HG03280 (cell line): ENCODE data around the gene MAGI2.
"Not testable (repeated sequence)": the region's sequence is repeated elsewhere in the genome, so short reads cannot be mapped to it uniquely, and the experiment has no call there.

Experiments
- ATAC-seq: cut with Tn5 transposase; IDR thresholded peaks from one replicate; pipeline ENCODE4 v1.9.1; 2021; ENCODE audit warnings: mild to moderate bottlenecking, moderate library complexity; ENCODE audit not compliant: unreplicated experiment

The MAGI2 gene

DNA sequence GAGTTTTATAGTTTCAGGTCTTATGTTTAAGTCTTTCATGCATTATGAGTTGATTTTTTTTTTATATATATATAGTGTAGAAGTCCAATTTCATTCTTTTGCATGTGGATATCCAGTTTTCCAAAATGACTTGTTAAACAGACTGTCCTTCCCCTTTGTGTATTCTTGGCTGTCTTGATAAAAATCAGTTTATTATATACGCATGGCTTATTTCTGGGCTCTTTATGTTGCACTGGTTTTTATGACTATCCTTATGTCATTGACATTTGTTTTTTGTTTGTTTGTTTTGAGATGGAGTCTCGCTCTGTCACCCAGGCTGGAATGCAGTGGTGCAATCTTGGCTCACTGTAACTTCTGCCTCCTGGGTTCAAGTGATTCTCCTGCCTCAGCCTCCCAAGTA, 485.9 kb downstream of the MAGI2 start:
- ATAC-seq = not testable (repeated sequence)

DNA sequence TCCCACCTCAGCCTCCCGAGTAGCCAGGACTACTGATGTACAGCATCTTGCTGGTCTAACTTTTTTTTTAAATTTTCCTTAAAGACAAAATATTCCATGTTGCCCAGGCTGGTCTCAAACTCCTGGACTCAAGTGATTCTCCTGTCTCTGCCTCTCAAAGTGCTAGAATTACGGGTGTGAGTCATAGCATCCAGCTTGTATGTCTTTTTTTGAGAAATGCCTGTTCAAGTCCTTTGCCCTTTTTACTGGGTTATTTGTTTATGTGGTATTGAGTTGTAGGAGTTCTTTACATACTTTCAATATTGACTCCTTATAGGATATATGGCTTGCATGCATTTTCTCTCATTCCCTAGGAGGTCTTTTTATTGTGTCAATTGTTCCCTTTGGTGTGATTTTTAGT, 486.4 kb downstream of the MAGI2 start:
- no peak for ATAC-seq

- ATAC-seq = no peak
Observed at GRCh38 chr7:78959477-78959876, 494.0 kb downstream of the MAGI2 start.

GRCh38 chr7:78955329-78955728, 498.1 kb downstream of the MAGI2 start:
- no peak for ATAC-seq

- no peak for ATAC-seq
Observed at GRCh38 chr7:78953726-78954363, 499.6 kb downstream of the MAGI2 start.

GRCh38 chr7:78953090-78953489, 500.4 kb downstream of the MAGI2 start:
- no peak for ATAC-seq

GRCh38 chr7:78939669-78940068, 513.8 kb downstream of the MAGI2 start:
- ATAC-seq = no peak

DNA sequence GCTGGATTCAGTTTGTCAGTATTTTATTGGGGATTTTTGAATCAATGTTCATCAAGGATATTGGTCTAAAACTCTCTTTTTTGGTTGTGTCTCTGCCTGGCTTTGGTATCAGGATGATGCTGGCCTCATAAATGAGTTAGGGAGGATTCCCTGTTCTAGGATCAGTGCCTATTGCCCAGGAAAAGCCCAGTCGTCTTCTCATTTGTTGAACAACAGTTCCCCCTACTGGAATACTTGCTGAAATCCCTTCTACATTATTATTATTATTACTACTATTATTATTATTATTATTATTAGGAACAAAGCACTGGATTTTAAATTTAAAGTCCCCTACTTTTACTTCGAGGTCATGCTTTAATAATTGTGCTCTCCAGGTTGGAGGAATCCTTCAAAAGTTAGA, 528.9 kb downstream of the MAGI2 start:
- ATAC-seq = no peak

DNA sequence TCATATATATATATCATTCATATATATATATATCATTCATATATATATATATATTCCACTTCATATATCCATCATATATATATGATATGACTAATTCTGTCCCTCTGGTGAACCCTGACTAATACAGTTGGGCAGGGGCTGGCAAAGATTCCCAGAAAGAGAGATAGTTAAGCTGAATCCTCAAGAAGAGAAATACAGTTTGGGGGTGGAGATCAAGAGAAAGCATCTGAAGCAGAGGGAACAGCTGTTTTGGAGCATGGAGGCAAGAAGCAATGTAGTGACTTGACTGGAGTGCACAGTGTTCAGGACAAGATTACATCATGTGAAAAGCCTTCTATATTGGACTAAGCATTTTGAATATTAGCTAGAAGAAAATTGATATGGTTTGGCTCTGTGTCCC, 540.7 kb downstream of the MAGI2 start:
- no peak for ATAC-seq

DNA sequence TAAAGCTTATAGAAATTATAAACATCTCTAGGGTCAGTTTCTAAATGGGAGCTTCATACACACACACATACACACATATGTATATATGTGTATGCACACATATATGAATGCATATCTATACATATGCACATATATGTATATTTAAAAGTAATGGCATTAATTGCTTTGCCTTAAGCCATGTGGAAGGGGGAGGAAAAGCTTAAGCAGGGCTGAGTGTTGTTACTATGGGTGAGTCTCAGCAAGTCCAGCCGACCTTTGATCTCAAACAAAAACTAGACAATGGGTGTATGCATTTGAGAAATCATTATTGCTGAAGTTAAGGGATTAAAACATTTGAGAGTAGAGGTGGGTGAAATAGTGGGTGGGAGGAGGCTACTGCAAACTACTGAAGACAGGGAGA, 546.7 kb downstream of the MAGI2 start:
- no peak for ATAC-seq

DNA sequence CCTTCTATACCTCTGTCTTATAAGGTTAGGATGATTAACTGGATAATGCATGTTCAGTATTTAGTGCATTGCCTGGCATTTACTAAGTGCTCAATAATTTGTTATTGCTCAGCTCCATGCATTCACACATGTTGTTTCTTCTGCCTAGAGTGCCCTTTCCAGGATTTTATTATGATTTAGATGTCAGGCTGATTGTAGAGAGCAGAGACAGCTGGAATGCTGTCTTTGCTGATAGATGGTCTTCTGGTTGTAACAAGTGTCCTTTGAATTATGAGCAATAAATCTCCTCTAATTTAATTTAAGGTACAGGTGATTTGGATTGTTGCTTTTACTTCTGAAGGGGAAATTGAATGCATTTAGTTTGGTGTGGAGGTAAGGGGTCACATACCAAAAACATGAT, 548.0 kb downstream of the MAGI2 start:
- no peak for ATAC-seq

DNA sequence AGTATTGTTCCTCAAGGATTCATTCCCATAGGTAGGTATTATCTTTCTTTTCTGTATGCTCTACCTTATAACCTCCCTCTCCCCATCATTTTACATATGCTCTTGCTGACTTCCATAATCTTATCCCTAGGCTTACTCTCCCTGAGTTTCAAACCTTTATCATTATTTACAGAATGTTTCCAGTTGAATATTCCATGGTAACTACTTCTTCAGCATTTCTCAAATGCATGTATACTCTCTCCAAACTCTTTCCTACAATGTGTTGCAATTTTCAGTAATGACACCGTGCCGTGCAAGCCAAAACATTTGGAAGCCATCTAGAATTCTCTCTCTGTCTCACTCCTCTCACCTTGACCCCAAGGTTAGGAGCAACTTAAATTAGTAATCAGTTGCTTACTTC, 548.5 kb downstream of the MAGI2 start:
- ATAC-seq = no peak

- ATAC-seq = no peak
Observed at GRCh38 chr7:78901566-78901965, 551.9 kb downstream of the MAGI2 start.

DNA sequence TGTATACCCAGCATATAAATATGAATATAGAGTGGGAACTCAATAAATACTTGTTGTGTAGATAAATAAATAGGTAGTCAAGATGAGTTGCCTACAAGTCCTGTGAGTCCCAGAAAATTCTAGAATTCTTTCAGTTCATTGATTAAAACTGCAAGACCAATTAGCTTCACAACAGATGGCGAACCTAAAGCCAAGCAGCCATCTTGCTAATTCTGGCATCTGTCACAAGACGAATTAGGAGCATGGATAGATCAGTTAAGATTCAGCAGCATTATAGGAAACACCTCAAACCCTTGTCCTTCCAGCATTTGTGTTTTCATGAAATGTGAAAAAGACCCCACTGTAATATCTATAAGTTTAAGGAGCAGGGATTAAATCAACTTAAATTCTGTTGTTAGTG, 552.7 kb downstream of the MAGI2 start:
- ATAC-seq = no peak

DNA sequence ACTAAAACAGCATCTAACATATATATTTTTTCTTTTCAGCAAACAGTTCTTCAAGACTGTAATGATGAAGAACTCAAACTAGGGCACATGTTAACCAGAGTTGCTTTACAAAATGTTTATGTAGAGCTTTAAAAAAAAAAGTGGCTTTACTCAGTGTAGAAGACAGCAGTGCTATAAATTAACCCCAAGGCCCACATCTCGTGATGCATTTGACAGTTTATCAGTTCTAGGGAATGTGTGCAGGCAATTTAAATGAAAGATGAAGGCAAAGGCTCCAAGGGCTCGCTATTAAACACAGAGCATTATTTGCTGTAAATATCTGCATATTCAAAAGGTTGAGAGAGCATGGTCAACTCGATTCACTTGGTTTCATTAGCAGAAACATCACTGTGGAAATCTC, 558.1 kb downstream of the MAGI2 start:
- no peak for ATAC-seq

- no peak for ATAC-seq
Observed at GRCh38 chr7:78879206-78879605, 574.3 kb downstream of the MAGI2 start.

GRCh38 chr7:78873117-78873516, 580.4 kb downstream of the MAGI2 start:
- no peak for ATAC-seq

DNA sequence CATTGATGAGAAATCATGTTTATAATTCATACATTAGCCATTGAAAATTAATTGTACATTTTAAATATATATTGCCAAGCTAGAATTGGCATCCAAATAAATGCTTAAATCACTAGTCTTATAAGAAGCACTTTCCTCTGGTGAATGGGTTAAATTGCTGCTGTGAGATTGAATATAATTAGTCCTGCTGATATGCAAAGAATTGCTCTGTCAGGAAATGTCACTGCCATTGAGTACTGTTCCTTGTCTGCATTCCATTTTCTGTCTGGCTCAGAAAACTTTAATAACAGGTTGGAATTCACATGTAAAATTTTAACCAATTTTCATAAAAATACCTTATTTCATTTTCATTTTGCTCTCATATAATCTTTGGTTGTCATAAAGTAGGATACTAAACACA, 589.1 kb downstream of the MAGI2 start:
- no peak for ATAC-seq

DNA sequence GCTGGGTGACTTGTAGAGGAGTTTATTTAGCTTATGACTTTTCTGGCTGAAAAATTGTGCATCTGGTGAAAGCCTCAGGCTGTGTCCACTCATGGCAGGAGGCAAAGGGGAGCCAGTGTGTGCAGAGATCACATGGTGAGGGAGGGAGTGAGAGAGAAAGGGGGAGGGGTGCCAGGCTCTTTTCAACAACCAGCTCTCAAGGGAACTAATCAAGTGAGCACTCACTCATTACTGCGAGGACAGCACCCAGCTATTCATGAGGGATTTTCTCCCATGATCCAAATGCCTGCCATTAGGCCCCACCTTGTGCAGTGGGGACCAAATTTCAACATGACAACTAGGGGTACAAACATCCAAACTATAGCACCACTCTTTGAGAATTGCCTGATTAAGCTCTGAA, 590.2 kb downstream of the MAGI2 start:
- ATAC-seq = no peak

- ATAC-seq = no peak
Observed at GRCh38 chr7:78862411-78862900, 591.0 kb downstream of the MAGI2 start.

DNA sequence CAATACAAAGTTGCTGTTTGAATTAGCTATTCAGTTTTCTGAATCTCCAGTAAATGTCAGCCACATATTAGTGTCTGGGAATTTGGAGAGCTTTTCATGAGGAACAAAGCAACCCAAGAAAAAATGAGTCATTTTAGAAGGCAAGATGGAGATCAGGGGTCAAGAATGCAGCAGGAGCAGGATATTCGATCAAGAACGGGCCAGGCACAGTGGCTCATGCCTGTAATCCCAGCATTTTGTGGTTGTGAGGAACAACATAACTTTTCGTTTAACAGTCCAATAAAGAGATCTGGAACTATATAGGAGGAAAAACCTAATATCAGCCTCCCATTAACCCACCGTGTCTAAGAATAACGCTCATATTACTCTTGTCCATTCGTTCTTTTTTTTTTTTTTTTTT, 600.5 kb downstream of the MAGI2 start:
- no peak for ATAC-seq

DNA sequence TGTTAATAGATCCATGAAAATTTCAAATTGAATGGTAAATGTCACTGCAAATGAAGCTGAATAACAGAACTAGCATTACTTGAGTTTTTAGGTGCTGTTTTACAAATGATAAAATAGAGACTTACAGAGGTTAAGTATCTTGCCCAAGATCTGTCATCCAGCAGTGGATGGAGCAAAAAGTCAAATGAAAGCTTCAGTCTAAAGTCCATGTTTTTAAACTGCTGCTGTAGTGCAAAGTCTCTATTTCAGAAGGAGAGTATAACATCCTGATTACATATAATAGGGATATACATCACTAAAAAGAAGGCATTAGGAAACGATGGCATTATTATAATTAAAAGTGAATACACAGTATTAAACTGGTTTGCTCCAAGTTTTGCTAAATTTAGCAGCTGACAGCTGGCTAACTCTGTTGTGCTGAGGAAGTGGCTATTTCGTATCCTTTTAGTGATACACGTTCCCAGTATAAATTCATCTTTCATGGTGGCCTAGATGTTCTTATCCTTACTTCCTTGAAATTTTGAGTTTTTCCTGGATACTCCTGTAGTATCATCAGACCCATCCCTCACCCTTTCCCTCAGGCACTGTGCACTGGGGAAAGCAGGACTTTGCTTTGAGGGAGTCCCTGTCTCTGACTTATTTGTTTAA, 603.2 kb downstream of the MAGI2 start:
- ATAC-seq = no peak

GRCh38 chr7:78845155-78845554, 608.3 kb downstream of the MAGI2 start:
- ATAC-seq = no peak
